AG09319 (cell line): ENCODE results near the gene NANOS1.

Experiments
- DNase-seq: peaks from one replicate; pipeline ENCODE4 v3.0.0-alpha.2; 2010; ENCODE audit warnings: low read depth; ENCODE audit errors: extremely low read depth
- TF ChIP-seq, protein P1 (sequence below): IDR thresholded peaks from 2 replicates; pipeline ENCODE4 v1.5.1; 2011; ENCODE audit warnings: low read depth, mild to moderate bottlenecking, inconsistent platforms, low read length, moderate library complexity

Gene NANOS1

DNA sequence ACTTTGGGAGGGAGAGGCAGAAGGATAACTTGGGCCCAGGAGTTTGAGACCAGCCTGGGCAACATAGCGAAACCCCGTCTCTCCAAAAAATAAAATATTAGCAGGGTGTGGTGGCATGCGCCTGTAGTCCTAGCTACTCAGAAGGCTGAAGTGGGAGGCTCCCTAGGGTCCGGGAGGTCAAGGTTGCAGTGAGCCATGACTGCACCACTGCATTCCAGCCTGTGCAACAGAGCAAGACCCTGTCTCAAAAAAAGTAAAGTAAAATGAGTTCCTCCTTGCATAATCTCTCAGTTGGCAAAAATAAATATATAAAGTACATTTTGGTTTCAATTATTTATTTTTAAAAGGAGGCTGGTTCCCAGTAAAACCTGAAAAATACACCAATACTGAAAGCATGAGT is 11.8 kb downstream of the NANOS1 start:
- TF ChIP-seq, protein P1, sequence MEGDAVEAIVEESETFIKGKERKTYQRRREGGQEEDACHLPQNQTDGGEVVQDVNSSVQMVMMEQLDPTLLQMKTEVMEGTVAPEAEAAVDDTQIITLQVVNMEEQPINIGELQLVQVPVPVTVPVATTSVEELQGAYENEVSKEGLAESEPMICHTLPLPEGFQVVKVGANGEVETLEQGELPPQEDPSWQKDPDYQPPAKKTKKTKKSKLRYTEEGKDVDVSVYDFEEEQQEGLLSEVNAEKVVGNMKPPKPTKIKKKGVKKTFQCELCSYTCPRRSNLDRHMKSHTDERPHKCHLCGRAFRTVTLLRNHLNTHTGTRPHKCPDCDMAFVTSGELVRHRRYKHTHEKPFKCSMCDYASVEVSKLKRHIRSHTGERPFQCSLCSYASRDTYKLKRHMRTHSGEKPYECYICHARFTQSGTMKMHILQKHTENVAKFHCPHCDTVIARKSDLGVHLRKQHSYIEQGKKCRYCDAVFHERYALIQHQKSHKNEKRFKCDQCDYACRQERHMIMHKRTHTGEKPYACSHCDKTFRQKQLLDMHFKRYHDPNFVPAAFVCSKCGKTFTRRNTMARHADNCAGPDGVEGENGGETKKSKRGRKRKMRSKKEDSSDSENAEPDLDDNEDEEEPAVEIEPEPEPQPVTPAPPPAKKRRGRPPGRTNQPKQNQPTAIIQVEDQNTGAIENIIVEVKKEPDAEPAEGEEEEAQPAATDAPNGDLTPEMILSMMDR = no peak
- DNase-seq = no peak

DNA sequence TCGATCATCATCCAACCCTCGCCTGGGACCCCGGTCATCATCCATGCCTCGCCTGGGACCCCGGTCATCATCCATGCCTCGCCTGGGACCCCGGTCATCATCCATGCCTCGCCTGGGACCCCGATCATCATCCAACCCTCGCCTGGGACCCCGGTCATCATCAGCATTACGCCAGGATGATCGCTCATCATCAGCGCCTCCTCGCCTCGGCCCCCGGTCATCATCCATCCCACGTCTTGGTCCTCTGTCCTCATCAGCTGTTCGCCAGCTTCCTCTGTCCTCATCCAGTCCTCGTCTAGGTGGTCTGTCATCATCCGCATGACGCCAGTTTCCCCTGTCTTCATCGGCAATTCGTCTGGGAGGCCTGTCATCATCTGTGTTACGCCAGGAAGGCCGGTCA is 12.7 kb downstream of the NANOS1 start:
- TF ChIP-seq, protein P1 = no peak
- no peak for DNase-seq

DNA sequence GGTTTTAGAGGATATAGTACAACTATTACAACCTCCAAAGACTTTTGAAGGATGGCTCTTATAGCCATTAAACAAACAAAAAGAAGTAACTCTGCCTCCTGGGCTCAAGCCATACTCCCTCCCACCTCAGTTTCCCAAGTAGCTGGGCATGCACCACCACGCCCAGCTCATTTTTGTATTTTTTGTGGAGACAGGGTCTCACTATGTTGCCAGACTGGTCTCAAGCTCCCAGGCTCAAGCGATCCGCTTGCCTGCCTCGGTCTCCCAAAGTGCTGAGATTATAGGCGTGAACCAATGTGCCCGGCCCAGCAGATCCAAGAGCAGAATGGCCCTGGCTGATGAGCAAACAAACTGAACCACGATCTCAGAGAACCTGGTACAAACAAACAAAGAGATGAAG is 16.0 kb downstream of the NANOS1 start:
- no peak for DNase-seq
- TF ChIP-seq, protein P1 = no peak

DNA sequence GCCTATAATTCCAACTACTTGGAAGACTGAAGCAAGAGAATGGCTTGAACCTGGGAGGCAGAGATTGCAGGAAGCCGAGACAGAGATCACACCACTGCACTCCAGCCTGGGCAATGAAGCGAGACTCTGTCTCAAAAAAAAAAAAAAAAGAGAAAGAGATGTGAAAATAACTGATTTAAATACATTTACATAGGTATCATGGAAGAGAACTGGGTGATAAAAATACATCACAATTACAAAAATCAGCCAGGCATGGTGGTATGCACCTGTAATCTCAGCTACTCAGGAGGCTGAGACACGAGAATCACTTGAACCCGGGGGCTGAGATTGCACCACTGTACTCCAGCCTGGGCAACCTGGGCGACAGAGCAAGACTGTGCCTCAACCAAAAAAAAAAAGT is 19.8 kb downstream of the NANOS1 start:
- TF ChIP-seq, protein P1 = no peak

DNA sequence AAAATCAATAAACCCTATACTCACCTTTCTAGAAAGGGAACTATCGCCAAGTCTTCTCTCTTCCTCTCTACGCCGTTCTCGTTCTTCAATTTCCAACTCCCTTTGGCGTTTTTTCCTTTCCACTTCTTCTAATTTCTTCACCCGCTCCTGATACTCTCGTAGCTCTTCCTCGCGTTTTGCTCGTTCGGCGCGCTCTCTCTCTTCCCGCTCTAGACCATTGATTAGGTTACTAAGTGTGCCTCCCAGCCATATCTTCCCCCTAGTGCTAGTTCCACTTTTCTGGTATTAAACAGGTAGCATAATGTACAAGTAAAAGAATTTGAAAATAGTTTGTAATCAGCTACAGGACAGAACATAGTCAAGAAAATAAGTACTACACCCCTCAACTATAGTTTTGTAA is 20.3 kb downstream of the NANOS1 start:
- DNase-seq = no peak
- TF ChIP-seq, protein P1 = no peak

More for the DNA sequence above, 19.8 kb downstream of the NANOS1 start:
- DNase-seq = no peak

DNA sequence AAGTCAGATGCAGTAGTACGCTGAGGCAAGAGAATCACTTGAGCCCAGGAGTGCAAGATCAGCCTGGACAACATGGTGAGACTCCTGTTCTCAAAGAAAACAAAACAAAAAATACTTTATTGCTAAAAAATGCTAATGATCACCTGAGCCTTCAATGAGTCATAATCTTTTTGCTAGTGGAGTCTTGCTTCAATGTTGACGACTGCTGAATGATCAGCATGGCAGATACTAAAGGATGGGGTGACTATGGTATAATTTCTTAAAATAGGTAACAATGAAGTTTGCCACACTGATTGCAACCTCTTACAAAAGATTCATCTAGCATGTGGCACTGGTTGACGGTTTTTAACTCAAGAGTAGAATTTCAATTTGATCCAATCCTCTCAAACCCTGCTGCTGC is 22.3 kb downstream of the NANOS1 start:
- TF ChIP-seq, protein P1 = no peak
- DNase-seq = no peak

DNA sequence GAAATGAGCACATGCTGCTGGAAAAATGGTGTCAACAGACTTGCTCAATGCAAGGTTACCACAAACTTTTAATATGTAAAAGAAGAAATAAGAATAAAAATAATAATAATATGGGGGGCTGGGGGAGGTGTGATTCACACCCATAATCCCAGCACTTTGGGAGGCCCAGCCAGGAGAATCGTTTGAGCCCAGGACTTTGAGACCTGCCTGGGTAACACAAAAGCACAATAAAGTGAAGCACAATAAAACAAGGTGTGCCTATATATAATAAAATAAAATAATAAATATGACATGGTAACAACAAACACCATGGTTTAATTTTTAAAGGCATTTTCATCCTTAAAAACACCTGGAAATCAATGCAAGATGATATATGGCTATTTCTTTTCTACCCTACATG is 26.0 kb downstream of the NANOS1 start:
- TF ChIP-seq, protein P1 = no peak
- no peak for DNase-seq

DNA sequence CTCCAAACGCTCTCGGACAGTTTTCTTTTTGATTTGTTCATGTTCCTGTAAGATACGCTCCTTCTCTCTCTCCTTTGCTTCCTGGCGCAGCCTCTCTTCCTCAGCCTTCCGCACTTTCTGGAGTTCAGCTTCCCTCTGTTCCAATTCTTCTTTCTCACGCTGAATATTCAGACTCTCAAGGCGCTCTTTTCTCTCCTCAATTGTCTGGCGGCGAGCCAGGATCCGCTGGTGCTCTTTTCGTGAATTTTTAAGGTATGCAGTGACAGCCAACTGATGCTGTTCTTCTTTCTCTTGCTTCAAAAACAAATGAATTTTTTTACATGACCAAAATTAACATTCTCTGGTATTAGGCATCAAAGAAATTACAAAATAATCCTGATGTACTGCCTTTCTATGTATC is 28.5 kb downstream of the NANOS1 start:
- no peak for DNase-seq
- TF ChIP-seq, protein P1 = no peak
